ENCODE data around the gene SH2D3C.

The SH2D3C gene

GRCh38 chr9:127818574-127818973 is 40.1 kb upstream of the SH2D3C start:
- Histone ChIP-seq H3K4me3 (ENCODE audit: low read depth, low read length) (no peak overlapping the region), H3K27ac (no peak overlapping the region), H3K27me3 (replicated peaks) (no peaks in the 10 kb centered on the region), H3K36me3 (replicated peaks) (peaks cover 62% of the 10 kb centered on the region)
- in situ Hi-C loops (cut with HindIII; ENCODE audit: low pct_ligation_motif_present, low sequenced_read_pairs), result no loop called here
- DNase-seq, result no peak
- no peak for TF ChIP-seq CTCF (IDR thresholded peaks at IDR 0.05; ENCODE audit: low read depth, low read length, missing control alignments)

- DNase-seq, result no peak
- in situ Hi-C loops (cut with HindIII; ENCODE audit: low pct_ligation_motif_present, low sequenced_read_pairs), result no loop called here
- no peak for TF ChIP-seq CTCF (IDR thresholded peaks at IDR 0.05; ENCODE audit: low read depth, low read length, missing control alignments)
- H3K36me3 ChIP-seq (replicated peaks), result peaks cover 67% of the 10 kb centered on the region
- no peak overlapping the region for H3K4me3 ChIP-seq (ENCODE audit: low read depth, low read length)
- no peak overlapping the region for H3K27ac ChIP-seq
- H3K27me3 ChIP-seq (replicated peaks), result no peaks in the 10 kb centered on the region
Observed at GRCh38 chr9:127817881-127818434, 39.5 kb upstream of the SH2D3C start.

GRCh38 chr9:127816728-127817127 is 38.3 kb upstream of the SH2D3C start:
- Histone ChIP-seq H3K27ac (no peak overlapping the region), H3K4me3 (ENCODE audit: low read depth, low read length) (no peak overlapping the region), H3K36me3 (replicated peaks) (peaks cover 69% of the 10 kb centered on the region), H3K27me3 (replicated peaks) (no peaks in the 10 kb centered on the region)
- TF ChIP-seq CTCF (IDR thresholded peaks at IDR 0.05; ENCODE audit: low read depth, low read length, missing control alignments), result no peak
- in situ Hi-C loops (cut with HindIII; ENCODE audit: low pct_ligation_motif_present, low sequenced_read_pairs), result no loop called here
- DNase-seq, result no peak

GRCh38 chr9:127816362-127816725 is 37.9 kb upstream of the SH2D3C start:
- H3K4me3 ChIP-seq (ENCODE audit: low read depth, low read length), result no peak overlapping the region
- no peak for TF ChIP-seq CTCF (IDR thresholded peaks at IDR 0.05; ENCODE audit: low read depth, low read length, missing control alignments)
- in situ Hi-C loops (cut with HindIII; ENCODE audit: low pct_ligation_motif_present, low sequenced_read_pairs), result no loop called here
- no peak overlapping the region for H3K27ac ChIP-seq
- no peaks in the 10 kb centered on the region for H3K27me3 ChIP-seq (replicated peaks)
- peaks cover 70% of the 10 kb centered on the region for H3K36me3 ChIP-seq (replicated peaks)
- DNase-seq, result no peak

GRCh38 chr9:127815512-127816361 is 37.3 kb upstream of the SH2D3C start:
- Histone ChIP-seq H3K27ac (no peak overlapping the region), H3K27me3 (replicated peaks) (no peaks in the 10 kb centered on the region), H3K36me3 (replicated peaks) (peaks cover 66% of the 10 kb centered on the region), H3K4me3 (ENCODE audit: low read depth, low read length) (no peak overlapping the region)
- TF ChIP-seq CTCF (IDR thresholded peaks at IDR 0.05; ENCODE audit: low read depth, low read length, missing control alignments), result no peak
- no peak for DNase-seq
- in situ Hi-C loops (cut with HindIII; ENCODE audit: low pct_ligation_motif_present, low sequenced_read_pairs), result no loop called here

All from brain microvascular endothelial cell (primary cell).